Measurements from ENCODE around the gene MME.

DNA sequence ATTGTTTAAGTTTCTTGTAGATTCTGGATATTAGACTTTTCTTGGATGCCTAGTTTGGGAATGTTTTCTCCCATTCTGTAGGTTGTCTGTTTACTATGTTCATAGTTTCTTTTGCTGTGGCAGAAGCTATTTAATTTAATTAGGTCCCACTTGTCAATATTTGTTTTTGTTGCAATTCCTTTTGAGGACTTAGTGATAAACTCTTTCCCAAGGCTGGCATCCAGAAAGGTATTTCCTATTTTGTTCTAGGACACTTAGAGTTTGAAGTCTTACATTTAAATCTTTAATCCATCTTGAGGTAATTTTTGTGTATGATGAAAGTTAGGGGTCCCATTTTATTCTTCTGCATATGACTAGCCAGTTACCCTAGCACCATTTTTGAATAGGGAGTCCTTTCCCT is 54.9 kb downstream of the MME start:
- TF ChIP-seq, protein P1, sequence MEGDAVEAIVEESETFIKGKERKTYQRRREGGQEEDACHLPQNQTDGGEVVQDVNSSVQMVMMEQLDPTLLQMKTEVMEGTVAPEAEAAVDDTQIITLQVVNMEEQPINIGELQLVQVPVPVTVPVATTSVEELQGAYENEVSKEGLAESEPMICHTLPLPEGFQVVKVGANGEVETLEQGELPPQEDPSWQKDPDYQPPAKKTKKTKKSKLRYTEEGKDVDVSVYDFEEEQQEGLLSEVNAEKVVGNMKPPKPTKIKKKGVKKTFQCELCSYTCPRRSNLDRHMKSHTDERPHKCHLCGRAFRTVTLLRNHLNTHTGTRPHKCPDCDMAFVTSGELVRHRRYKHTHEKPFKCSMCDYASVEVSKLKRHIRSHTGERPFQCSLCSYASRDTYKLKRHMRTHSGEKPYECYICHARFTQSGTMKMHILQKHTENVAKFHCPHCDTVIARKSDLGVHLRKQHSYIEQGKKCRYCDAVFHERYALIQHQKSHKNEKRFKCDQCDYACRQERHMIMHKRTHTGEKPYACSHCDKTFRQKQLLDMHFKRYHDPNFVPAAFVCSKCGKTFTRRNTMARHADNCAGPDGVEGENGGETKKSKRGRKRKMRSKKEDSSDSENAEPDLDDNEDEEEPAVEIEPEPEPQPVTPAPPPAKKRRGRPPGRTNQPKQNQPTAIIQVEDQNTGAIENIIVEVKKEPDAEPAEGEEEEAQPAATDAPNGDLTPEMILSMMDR (IDR thresholded peaks at IDR 0.05) = no peak
- no peak for TF ChIP-seq POLR2A (IDR thresholded peaks at IDR 0.05)

Data from body of pancreas (tissue), 4 donors.